KBM-7 (cell line): ENCODE data around the gene STBD1.
A peak's percentile ranks its signal among the peaks of the same experiment; 100 is the strongest.
"Not testable (repeated sequence)": the region's sequence is repeated elsewhere in the genome, so short reads cannot be mapped to it uniquely, and the experiment has no call there.

Experiments
- DNase-seq: peaks from one replicate; pipeline ENCODE4 v3.0.0-alpha.2; 2015
- in situ Hi-C: fragments of 300-500 bp; cut with MboI; formaldehyde crosslinking; loops from 2 replicates; pipeline ENCODE4 v1.14.3; 2020; ENCODE audit warnings: low sequenced_read_pairs, low pct_unique_long_range_greater_than_20kb, mixed read lengths

The STBD1 gene

GRCh38 chr4:76281594-76281993 lies 24.9 kb upstream of the STBD1 start:
- in situ Hi-C loops, DNase-seq: not testable (repeated sequence)

- in situ Hi-C loops, result no loop called here
- DNase-seq, result no peak
These were observed 23.4 kb upstream of the STBD1 start for GRCh38 chr4:76282941-76283689.

DNA sequence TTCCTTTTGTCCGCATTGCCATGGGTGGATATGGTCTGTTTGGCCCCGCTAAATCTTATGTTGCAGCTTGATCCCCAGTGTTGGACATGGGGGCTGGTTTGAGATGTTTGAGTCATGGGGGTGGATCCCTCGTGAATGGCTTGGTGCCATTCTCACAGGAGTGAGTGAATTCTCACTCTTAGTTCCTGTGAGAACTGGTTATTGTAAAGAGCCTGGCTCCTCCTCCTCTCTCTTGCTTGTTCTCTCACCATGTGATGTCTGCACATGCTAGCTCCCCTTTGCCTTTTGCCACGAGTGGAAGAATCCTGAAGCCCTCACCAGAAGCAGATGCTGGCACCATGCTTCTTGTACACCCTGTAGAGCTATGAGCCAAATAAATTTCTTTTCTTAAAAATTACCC lies 22.6 kb upstream of the STBD1 start:
- in situ Hi-C loops, result no loop called here
- DNase-seq, result no peak

- DNase-seq, in situ Hi-C loops: not testable (repeated sequence)
These were observed 18.7 kb upstream of the STBD1 start for GRCh38 chr4:76287811-76288210.

- in situ Hi-C loops, result no loop called here
- DNase-seq, result no peak
These were observed 13.8 kb upstream of the STBD1 start for GRCh38 chr4:76292730-76293129.

- no peak for DNase-seq
- in situ Hi-C loops, result no loop called here
These were observed 12.8 kb upstream of the STBD1 start for GRCh38 chr4:76293772-76294171.

- DNase-seq, result peak; percentile 30
- in situ Hi-C loops, result no loop called here
These were observed 10.2 kb upstream of the STBD1 start for GRCh38 chr4:76296286-76296820.

- in situ Hi-C loops, result no loop called here
These were observed 8.3 kb upstream of the STBD1 start for GRCh38 chr4:76298227-76298626.

DNA sequence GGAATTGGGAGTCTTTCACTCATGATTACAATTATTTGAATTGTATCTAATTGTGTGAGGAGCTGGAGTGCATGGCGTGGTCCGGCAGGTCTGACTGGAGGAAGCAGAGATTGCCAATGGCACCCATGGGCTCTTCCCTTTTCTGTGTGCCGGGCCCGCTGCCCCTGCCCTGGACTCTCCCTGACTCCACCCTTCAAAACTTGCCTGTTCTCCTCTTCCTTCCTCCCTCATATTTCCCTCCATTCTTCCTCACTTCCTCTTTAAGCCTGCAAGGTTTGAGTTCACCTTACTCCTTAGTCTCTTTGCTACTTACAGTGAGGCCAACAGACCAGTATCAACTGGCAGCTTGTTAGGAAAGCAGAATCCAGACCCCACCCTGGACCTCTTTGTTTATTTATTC lies 6.5 kb upstream of the STBD1 start:
- peak; percentile 70 for DNase-seq
- in situ Hi-C loops, result no loop called here

More at GRCh38 chr4:76298227-76298626, 8.3 kb upstream of the STBD1 start:
- DNase-seq, result no peak

DNA sequence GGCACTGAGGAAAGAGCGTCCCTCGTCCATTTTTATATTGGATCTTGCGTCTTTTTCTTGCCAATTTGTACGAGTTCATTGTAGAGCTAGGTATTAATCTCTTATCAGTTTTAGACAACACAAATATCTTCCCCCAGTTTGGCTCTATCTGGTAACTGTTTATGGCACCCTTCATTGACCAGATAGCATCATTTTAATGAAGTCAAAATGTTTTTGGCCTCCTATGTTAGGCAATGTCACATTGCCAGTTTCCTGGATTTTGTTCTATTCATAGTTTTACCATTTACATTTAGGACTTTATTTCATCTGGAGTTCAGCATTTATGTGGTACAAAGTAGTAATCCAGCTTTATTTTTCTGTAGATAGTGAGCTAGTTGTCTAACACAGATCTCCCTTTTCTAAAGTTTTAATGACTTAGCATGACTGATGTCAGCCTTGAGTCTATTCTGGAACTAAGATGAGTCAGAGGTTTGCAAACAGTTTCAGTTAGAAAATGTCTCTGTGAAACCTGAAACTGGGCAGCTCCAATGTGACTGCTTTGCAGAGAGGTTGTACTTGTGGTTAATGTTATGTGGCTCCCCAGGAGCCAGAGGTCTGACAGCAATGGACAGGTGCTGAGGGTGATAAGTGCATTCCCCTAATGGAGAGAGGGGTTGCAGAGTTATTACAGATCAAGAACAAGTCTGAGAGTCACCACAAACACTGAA lies 5.3 kb upstream of the STBD1 start:
- in situ Hi-C loops, result no loop called here
- DNase-seq, result peak; percentile 85

GRCh38 chr4:76301775-76302162 lies 4.8 kb upstream of the STBD1 start:
- no peak for DNase-seq
- in situ Hi-C loops, result no loop called here

DNA sequence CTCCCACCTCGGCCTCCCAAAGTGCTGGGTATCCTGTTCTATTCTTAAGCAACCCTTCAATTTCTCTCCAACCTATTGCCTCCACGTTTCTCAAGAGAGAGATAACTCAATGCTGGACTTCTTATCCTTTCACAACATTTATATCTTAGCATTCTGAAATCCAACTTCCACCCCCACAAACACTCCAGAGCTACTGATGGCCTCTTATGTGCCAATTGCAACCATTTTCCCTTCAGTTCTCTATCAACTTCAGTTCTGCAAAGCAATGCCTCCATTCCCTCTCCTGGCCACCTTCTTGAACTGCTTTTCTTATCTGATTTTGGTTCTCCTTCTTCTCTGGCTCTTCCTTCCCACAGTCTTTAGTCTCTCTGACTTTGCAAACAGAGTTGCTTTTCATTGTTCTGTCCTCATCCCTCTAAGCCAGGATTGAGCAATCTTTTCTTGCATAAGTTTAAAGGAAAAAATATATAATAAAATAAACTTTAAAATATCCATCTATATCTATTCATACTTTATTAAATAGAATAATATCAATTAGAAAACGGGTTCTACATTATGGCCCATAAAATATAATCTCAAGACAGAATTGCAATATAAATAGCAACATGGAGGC lies 3.6 kb upstream of the STBD1 start:
- peak; percentile 50 for DNase-seq
- in situ Hi-C loops, result no loop called here

GRCh38 chr4:76305033-76305687 lies 1.4 kb upstream of the STBD1 start:
- peak; percentile 60 for DNase-seq
- in situ Hi-C loops, result no loop called here

DNA sequence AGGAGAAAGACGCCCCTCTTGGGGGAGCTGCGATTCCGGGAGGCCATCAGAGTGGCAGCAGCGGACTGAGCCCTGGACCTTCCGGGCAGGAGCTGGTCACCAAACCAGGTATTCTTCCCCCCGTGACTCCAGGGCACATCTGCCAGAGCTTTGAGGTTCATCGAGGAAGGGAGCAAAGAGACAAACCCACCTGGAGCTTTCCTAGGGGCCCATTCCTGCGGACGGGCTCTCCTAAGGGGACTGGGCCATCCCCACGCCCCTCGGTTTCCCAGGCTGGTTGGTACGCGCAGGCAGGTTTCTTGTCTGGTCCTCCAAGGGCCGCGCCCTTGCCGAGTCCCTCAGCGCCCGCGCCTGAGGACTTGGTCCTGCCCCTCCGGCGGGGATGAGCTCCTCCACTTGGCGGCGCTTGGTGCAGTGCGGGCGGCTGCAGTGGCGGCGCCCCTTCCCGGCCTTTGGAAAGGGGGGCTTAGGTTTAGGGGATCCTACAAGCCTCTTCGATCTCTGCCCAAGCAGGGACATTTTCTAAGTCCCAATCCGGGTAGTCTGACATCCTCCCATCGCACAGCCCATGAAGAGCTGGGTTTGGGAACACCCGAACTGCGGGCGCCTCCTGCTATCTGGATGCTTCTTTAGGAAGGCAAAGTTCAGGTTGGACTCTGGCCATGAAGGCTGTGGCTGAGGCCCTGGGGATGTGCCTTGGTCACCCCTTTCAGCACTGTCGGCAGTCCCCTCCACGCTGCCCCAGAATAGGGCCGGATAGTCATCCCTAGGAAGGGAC lies 538 bp downstream of the STBD1 start:
- in situ Hi-C loops, result no loop called here
- DNase-seq, result peak; percentile 67

DNA sequence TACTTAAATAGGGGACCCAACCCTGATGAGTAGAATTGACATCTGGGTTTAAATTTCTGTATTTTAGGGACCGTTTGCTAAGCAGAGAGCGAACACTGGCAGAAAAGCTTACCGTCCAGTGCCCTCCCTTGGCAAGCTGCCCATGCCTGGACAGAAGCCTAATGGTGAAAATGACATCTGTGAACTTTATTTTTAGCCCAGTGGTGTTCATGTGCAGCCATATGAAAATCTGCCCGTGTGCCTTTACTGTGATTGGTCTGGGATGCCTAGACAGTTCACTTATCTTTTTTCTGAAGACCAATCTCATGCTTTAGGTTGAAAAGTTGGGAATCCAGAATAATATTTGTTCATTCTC lies 1.1 kb downstream of the STBD1 start:
- DNase-seq, result no peak
- in situ Hi-C loops, result no loop called here

DNA sequence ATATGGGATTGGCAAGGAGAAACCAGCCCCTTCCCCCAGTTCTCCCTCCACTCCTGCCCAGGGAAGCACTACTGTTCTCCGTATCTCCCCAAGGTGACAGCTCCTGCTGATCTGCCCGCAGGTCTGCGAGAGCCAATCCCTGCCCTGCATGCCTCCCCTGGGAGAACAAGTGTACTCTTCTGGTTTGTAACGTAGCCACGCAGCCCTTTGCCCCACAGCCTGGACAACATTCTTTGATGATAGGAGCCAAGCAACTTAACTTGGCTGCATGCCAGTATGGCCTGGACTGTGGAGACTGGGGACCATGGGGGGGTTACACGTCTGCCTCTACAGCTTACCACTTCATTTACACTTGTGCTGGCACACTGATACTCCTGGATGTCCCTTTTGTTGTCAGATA lies 2.0 kb downstream of the STBD1 start:
- in situ Hi-C loops, result no loop called here
- no peak for DNase-seq

GRCh38 chr4:76309939-76310550 lies 3.5 kb downstream of the STBD1 start:
- in situ Hi-C loops, result no loop called here
- DNase-seq, result no peak

GRCh38 chr4:76310683-76311082 lies 4.2 kb downstream of the STBD1 start:
- in situ Hi-C loops, result no loop called here
- DNase-seq, result no peak

DNA sequence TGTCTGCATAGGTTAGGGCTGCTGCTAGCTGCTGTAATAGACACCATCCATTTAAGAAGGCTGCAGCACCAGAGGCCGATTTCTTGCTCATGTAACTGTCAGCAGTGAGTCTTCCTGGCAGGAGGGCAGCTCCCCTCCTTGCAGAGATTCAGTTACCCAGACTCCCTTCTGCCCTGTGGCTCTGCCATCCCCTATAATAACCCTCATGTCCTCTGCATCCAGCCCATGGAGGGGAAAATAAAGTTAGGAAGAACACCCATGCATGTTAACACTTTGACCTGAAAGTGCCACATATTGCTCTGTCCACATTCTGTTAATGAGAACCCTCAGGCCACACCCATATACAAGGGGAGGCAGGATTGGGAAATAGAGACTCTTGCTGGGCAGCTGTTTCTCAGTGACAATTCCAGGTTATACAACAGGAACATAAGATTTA lies 5.4 kb downstream of the STBD1 start:
- DNase-seq, result no peak
- in situ Hi-C loops, result no loop called here
